GM18511 (cell line): ENCODE measurements around the gene BIN1.

Experiments used
- ATAC-seq: cut with Tn5 transposase; IDR thresholded peaks from one replicate; pipeline ENCODE4 v1.9.1; 2021; ENCODE audit warnings: mild to moderate bottlenecking, moderate library complexity; ENCODE audit not compliant: unreplicated experiment

BIN1 gene

DNA sequence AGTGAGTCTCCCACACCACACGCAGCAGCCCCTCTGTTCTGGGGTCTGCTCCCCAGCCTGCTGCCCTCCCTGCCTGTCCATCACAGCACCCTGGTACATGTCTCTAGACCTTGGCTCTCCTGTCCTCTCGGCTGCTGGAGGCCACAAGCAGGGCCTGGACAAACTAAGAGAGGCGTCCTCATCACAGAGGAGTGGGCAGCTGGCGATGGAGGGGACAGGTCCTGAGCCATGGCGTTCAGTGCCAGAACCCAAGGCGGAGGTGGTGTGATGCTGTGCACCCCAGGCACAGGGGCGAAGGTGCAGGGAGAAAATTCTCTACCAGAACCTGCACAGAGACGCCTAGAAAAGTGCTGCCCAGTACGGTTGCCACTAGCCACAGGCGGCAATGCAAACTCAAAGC, 47.4 kb downstream of the BIN1 start:
- no peak for ATAC-seq

DNA sequence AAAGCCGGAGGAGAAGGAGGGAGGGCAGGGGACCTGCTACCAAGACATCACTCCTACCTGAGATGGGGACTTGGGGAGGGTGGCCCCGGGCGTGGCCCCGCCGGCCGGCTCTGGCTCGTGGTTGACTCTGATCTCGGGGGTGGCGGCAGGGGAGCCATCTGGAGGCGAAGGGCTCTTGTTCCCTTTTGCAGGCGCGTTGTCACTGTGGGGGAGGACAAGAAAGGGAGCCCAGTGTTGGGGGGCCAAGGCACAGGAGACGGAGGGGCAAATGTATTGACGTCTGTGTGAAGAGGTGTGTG, 48.1 kb downstream of the BIN1 start:
- no peak for ATAC-seq

DNA sequence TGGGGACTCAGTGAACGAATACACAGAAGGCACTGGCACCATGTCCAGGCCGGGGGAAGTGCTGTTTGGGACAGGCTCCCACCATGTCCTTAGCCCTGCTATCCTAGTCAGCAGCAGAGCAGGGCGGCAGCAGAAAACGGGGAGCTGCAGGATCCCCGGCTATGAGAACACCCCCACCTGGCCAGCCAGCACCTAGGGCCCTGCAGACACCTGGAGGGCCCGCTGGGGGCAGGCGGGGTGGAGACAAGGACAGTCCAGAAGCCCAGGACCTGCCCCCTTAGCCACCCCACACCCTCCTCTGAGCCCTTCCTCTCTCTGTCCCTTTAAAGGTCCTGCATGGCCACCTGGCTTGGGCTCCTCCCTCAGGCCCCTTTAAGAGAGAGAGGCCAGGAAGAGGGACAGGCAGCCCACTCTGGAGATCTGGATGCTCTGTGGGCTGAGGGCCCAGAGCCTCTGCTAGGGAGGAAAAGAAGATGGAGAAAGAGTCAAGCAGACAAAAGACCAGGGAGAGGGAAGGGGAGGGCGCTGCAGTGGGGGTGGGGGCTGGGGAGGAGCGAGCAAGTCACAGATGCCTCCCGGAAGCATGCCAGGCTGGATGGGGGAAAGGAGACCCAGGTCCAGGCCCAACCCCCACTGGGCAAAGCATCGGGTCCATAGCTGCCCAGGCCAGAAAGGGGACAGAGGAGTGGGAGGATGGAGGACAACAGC, 48.6 kb downstream of the BIN1 start:
- no peak for ATAC-seq

DNA sequence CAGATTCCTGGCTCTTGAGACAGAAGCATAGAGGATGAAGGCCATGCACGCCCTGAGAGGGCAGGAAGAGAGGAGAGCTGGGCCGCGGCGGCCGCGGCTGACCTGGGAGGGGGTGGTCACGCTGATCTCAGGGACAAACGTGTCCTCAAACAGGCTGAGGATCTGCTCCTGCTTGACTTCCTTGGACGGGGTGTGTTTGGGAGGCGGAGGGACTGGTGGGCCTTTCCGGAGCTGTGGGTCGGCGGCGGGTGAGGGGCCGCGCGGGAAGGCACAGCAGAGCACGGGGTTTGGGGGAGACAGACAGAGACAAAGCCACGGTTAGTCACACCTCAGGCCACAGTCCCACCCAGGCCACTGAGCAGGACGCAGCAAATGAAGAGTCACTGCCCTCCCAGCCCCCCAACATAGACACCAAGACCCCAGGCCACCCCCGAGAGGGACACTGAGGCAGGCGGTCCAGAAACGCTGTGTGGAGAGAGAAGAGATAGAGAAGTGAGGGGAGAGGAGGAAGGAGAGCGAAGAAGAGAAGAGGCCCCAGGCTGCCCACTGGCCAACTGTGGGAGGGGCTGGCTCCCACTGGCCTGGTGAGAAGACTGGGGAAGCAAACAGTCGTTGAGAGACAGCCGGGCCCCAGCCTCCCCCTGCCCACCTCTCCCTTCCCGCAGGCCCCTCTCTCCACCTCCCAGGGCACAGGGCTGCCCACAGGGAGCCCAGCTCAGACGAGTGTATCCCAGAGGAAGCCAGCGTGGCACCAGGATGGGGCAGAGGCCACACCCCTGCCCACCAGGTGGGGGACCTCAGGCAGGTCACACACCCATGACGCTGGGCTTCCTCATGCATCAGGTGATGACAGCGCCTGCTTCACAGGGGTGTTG, 49.3 kb downstream of the BIN1 start:
- no peak for ATAC-seq

GRCh38 chr2:127056631-127057370, 50.2 kb downstream of the BIN1 start:
- no peak for ATAC-seq

DNA sequence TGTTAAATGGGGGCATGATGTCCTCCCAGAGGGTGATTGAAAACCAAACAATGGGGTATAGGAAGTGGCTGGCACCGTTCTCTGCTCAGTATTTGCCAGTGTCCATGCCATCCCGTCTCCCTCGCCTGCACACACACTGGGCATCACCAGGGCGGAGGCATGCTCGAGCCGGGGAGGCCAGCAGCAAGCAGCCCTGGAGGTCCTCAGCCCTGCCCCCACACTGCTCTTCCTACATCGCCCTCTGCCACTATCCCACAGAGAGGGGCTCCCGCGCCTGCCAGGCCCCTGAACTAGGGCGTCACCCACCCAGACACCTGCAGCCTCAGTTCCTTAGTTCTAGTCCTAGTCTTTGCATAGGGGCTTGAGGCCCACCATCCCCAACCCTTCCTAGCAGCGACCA, 50.9 kb downstream of the BIN1 start:
- no peak for ATAC-seq

- ATAC-seq = no peak
Measured at GRCh38 chr2:127055786-127056076, 51.2 kb downstream of the BIN1 start.

DNA sequence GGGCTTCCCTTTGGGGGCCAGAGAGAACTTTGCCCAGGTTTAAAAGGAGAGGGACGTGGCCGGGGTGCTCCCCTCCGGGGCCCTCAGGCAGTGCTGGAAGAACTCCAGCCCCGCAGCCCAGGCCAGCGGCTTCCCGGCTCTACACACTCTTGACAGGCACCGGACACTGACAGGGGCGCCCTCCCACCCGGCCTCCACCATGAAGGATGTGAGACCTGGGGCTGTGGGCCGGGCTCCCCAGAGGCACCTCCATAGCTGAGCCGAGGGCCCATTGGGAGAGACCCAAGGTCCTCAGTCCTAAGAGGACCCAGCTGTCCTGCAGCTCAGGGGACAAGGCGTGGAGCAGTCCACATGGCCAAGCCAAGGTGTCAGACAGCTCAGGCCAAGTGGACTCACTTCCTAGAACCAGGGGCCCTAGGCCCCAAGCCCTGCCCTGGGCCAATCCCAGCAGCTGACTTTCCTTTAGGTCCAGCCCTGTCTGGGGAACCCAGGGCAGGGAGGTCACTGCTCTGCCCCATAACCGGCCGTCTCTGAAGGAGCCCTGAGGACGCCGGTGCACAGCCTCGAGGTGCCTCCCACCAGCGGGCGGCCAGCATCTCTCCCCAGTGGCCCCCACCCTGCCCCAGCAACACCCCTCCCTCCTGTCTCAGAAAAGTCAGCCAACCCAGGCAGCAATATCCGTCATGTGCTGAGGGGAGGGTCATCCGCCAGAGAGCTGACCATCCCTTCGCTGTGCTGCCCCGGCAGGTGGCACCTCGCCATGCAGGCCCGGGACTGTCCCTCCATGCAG, 51.8 kb downstream of the BIN1 start:
- no peak for ATAC-seq

GRCh38 chr2:127054604-127054930, 52.4 kb downstream of the BIN1 start:
- ATAC-seq = no peak

DNA sequence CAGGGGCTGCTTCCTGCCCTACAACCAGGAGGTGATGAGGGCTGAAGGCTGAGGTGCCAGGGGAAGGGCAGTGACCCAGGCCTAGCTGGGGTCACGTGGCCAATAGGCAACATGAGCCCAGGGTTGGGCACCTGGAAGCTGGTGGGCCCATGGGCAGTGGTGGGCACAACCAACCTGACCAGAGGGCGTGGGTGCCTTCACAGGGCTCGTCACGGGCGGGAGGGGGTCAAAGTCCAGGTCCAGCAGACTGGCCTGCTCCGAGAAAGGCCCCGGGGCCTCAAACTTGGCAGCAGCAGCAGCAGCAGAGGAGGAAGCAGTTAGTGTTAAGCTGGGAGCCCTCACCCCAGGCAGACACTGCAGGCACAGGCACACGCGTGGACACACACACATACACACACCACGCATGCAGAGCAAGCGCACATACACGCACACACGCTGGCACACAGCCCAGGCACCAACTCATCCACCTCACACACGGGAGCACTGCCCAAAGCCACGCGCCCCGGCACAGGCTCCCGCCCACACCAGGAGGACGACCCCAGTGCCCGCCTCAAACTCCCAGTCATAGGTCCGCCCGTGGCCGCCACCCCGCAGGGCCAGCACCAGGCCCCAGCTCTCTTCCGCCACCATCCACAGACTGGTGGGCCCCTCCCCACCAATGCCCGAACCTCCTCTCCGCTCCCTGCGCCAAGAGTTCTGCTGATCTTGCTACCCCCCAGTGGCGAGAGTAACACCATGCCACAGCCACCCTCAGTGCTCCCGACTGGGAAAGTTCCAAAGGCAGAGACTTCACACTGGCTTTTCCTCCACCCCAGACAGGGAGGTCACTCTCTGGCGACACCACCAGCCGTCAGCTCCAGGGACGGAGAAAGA, 53.0 kb downstream of the BIN1 start:
- ATAC-seq = no peak

DNA sequence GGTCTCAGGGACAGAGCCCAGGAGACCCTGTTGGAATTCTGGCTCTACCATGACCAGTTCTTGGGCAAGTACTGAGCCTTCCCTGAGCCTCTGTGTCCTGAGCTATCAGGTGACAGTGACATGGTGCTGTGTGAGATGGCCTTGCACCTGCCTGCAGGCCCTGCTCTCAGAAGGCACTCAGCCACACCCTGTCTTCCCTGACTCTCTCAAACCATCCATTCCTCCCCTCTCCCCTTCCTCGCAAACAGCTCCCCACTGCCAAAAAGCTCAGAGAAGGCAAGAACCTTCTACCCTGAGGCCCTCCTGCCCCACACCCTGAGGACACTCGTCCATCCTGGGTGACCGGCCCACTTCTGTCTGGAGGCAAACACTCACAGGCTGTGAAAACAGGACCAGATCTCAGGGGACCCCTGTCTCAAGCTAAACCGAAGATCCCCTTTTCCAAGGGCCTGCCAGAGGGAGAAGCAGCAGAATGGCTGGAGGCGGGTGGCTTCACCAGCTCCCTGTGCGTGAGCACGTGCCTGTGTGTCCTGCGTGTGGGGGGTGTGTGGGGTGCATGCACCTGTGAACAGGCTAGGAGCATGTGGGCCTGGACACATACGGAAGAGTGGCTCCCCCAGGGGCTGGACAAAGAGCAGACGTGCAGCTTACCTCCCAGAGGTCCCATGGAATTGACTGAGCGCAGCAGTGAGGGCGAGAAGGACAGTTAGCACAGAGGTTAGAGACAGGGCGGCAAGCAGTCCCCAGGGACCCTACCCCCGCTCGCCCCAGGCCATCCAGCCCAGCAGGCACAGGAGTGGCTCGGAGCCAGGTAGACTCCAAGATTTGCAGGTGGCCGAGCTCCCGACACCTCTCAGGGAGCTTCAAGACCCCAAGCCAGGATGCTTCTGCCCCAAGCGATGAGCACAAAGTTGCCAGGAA, 53.9 kb downstream of the BIN1 start:
- ATAC-seq = no peak

DNA sequence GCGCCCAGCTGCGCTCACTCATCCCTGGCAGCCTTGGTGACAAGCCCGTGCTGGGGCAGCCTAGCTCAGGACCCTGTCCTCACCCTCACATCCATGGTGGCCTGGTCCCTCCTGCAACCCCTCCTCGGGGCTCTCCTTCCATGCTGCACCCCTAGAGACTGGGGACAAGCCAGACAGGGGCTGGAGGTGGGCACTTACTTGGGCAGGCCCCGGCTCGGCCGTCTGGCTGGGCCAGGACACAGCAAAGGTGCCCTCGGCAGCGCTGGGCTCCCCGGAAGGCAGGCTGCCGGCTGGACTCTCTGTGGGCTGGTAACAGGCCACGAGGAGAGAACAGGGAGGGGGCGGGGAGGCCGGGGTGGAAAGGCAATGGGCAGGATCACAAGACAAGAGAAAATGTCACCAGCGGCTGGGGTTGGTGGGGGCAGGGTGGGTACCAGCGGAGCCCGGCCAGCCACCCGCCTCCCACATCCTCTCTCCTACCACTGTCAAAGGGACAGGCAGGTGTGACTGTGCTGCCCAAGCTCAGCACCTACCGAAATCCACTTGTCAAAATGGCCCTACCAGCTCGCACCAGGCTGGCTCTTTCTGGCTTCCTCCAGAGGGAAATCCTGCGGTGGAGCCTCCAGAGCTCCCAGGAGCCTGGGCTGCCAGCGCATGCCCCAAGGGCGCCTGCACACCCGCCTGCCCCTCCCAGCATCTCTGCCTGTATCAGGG, 54.7 kb downstream of the BIN1 start:
- no peak for ATAC-seq

DNA sequence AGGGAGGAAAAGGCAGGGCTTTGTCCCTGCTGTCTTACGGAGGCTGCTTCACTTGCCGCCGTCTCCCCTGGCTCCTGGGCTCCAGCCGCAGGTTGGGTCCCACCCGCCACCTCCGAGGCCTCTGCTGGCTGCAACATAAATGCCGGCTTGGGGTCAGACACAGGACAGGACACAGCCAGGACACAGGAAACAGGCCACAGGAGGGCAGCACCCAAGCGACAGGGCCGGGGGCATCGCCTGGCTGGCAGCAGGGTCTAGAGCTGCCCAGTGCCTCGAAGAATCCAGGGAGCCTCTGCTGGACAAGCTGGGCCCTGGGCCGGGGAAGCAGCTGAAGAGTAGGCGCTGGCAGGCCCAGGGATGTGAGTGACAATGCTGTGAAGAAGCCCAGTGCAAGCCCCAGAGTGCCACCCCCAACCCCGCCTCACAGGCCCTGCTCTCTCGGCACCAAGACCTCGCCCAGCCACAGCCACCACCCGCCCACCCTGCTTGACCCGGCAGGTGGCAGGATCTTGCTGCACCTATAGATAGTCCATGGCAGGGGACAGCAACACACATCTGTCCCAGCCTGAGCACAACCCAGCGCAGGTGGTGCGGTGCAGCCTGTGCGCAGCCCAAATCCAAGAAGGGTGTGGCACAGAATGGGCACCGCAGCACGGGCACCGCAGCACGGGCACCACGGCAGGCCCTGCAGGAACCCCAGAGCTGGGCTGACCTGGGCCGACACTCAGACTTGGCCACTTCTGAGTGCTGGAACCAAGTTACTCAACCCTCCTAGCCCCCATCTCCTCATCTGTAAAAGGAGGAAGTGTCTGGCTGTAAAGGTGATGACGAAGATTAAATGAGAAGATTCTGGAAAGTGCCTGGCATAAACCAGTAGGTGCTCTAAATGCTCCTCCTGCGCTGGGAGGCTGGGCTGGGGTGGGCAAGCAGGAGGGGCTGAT, 55.6 kb downstream of the BIN1 start:
- ATAC-seq = no peak

GRCh38 chr2:127050803-127051115, 56.2 kb downstream of the BIN1 start:
- ATAC-seq = no peak

DNA sequence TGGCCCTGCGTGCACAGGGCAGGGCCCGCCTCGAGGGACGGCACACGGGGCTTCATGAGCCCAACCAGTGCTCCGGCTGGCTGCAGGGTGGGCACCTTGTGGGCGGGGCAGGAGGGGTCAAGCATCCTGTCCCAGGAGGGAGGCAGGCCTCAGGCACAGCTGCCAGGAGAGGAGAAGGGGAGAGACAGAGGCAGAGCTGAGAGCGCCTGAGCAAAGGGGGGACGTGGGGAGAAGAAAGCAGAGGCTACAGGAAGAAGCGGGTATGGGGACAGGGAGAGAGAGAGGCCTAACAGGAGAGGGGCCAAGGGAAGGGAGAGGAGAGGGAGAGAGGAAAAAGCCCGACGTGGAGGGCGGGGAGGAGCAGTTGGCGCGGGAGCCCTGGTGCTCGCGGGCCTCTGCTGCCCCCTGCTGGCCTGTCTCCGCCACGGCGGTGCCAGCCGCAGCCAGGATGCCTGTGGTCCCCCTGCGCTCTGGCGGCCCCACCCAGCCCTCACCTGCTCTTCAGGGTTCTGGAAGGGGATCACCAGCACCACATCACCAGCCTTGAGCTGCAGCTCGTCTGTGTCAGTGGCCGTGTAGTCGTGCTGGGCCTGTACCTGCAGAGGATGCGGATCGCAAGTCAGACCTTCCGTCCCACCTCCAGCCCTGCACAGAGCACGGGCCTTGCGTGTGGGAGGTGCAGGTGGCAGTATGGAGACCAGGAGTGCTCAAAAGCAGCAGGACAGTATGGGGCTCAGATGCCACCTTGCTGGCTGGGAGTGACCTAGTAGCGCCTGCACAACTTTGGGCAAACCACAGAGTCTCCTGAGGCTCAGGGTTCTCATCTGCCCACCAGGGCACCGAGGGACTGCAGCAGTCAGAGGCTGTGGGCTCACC, 56.8 kb downstream of the BIN1 start:
- ATAC-seq = peak; percentile 74

- no peak for ATAC-seq
Measured at GRCh38 chr2:127048969-127049897, 57.7 kb downstream of the BIN1 start.
